HG03108 (cell line): ENCODE results near the gene VIL1.

ENCODE experiments used
- ATAC-seq: cut with Tn5 transposase; IDR thresholded peaks from one replicate; pipeline ENCODE4 v1.9.1; 2021; ENCODE audit warnings: moderate library complexity; ENCODE audit not compliant: unreplicated experiment

The VIL1 gene

DNA sequence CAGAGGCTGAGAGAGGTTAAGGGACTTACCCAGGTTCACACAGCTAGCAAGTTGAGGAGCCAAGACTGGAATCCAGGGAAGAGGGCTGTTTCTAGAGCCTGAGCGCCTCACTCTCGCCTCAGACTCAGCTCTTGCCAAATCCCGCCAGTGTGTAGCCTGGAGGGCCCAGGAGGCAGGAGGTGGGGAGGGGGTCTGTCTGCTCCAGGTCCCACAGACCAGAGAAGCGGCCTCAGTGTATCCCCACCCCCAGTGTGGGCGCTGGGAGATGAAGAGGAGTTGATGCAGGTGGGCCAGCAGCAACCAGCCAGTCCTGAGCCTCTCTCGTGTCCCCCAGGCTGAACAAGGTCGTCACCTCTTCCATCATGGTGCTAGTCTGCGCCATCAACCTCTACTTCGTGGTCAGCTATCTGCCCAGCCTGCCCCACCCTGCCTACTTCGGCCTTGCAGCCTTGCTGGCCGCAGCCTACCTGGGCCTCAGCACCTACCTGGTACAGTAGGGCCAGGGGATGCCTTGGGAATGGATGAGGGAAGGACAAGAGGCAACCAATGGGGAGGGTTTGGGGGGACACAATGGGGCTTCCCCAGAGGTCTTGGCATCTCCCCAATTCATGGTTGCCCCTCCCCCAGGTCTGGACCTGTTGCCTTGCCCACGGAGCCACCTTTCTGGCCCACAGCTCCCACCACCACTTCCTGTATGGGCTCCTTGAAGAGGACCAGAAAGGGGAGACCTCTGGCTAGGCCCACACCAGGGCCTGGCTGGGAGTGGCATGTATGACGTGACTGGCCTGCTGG, 24.4 kb upstream of the VIL1 start:
- ATAC-seq: no peak

DNA sequence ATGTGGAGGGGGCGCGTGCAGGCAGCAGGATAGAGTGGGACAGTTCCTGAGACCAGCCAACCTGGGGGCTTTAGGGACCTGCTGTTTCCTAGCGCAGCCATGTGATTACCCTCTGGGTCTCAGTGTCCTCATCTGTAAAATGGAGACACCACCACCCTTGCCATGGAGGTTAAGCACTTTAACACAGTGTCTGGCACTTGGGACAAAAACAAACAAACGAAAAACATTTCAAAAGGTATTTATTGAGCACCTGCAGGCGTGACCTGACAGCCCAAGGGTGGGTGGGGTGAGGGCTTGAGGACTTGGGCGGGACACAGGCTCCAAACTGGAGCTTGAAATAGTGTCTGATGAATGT, 23.9 kb upstream of the VIL1 start:
- ATAC-seq: no peak

DNA sequence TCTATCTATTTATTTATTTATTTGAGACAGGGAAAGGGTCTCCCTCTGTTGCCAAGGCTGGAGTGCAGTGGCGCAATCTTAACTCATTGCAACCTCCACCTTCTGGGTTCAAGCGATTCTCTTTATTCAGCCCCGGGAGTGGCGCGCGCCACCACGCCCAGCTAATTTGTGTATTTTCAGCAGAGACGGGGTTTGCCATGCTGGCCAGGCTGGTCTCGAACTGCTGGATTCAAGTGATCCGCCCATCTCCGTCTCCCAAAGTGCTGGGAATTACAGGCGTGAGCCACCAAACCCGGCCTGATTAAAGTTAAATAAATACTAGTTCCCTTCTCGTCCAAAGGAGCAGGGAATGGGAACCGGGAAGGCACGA, 23.5 kb upstream of the VIL1 start:
- no peak for ATAC-seq

DNA sequence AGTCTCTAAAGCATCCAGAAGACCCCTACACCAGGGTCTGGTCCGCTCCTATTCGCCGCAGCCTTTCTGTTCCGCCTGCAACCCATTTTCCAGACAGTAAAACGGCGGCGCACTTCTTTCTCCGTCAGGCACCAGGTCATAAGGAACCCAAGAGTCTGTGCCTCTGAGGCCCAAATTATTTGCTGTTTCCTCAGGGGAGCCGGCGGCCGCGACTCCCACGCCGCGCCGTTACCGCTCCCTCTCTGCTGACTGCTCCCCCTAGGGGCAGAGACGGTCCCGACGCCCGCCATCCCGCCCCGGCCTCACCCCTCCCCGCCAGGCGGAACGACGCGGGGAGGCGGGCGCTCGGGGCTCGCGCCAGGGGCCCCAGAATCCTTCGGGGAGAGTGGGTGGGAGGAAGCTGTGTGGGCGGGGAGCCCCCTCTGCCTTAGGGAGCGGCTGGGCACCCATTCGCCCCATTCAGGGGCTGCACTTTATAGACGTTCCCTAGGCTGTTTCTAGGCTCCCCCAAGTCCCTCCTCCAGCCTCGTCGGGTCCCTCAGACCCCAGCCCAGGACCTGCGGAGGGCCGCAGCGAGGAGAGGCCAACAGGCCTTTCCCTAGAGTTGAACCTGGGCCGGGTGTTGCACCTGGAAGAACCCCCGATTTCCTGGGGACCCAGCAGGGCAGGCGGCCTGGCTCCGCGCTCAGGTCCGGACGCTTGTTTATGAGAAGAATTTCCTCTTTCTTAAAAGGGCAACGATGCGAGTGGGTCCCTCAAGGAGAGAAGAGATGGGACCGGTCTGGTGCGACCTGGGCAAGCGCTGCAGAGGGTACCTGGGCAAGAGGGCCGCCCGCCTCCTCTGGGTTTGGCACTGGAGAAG, 22.9 kb upstream of the VIL1 start:
- peak; percentile 41 for ATAC-seq

DNA sequence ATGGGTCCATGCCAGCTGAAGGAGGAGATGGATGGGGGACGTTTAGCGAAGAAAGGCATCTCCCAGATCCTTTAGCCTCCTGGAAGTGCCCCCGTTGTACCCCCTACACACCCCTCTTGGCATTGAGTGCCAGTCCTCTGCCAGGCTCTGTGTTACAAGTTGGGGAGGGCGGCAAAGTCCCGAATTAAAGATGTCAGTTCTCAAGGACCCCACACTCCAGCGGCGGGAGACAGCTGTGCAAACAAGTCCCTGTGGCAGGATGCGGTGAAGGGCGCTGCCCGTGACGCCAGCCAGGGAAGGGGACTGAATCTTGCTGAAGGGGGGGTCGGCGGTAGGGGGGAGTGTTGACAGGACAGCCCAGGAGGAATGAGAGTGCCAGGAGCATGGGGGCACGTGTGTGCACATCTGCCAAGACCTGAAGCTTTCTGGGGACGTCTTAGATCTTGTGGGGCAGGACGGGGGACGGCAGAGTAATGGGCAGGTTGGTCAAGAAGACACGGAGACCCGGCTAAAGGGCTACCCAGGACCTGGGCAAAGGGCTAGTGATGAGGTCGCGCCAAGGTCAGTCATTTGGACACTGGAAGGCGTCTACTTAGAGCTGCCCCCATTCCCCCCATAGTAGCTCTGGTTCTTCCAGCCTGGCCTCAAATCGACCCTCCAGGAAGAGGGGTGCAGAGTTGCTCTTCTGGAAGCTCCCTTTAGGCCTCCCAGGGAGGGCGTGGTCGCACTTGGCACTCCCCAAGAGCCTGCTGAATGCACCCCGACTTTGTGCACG, 22.0 kb upstream of the VIL1 start:
- no peak for ATAC-seq

DNA sequence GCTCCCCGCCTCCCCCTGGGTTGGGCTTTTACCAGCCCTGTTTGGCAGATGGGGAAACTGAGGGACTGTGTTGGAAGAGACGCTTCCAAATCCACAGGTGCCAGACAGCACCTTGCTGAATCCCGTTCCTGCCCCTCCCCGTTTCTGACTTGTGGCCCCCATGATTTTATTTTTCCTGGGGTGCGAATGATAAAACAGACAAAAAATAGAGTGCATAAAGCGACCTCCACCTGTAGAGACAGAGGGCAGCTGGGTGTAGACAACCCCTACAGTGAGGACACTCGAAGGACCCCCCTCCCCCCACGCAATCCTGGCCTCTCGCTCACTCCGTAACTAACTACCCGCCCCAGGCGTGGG, 21.5 kb upstream of the VIL1 start:
- ATAC-seq: no peak

DNA sequence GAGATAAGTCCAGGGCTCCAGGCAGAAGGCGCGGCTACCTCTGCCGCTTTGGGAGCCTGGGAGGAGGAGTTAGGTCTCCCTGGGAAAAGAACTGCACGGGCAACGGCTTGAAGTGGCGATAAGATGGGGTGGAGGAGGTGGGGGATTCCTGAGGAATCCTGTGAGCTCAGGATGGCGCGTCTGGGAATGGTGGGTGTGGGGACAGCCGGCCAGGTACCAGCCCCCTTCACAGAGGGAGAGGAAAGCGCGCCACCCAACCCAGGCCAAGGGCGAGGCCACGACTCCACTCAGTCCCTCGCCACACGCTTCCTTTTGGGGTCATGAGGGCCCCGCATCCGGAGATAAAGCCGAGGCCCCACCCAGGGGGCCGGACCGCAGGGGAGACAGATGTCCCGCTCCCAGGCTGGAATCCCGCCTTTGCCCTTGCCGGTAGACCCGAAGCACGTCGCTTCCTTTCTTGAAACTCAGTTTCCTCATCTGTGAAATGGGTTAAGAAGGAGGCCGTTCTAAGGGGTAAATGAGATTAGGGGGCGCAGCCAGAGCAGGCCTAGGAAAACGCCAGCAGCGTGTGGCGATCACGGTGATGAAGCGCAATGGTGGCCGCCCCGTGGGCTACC, 21.0 kb upstream of the VIL1 start:
- ATAC-seq: peak; percentile 22

DNA sequence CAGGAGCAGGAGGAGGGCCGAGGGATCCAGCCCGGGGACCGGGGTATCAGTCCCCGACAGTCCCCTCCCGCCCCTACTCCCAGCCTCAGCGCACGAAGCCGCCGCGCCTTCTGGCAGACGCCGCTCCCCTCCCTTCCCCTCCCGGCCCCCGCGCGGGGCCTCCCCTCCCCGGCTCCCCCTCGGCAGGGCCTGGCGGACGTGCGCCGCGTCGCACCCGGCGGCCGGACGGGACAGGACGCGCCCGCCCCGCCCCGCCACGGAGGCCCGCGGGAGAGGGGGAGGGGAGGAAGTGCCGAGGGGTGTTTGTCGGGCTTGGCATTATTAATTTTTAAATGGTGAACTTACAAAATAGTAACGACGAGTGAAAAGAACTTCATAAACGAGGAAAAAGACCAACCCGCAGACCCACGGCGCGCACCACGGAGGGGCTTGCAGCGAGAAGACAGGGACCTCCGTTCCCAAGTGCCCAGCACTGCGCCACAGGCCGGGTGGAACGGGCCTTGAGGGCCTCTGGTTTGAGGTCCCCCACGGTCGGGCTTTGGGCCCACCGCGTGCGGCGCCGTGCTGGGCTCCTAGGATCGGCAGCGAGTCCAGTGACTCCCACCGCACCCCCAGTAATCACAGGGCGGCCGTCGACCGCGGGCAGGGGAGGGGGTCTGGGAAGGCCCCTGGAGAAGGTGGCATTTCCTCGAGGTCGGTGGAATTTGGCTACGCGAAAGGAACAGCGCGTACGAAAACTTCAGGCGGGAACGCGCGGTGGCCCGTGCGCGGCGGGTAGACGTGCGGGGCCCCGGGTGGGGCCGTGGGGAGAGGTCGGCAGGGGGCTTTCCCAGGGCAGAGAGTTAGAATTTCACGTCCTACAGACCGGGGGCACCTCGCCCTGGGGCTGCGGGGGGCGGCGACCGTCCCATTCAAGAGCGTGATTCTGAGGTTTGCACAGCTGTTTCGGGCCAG, 20.2 kb upstream of the VIL1 start:
- ATAC-seq: peak; percentile 24

DNA sequence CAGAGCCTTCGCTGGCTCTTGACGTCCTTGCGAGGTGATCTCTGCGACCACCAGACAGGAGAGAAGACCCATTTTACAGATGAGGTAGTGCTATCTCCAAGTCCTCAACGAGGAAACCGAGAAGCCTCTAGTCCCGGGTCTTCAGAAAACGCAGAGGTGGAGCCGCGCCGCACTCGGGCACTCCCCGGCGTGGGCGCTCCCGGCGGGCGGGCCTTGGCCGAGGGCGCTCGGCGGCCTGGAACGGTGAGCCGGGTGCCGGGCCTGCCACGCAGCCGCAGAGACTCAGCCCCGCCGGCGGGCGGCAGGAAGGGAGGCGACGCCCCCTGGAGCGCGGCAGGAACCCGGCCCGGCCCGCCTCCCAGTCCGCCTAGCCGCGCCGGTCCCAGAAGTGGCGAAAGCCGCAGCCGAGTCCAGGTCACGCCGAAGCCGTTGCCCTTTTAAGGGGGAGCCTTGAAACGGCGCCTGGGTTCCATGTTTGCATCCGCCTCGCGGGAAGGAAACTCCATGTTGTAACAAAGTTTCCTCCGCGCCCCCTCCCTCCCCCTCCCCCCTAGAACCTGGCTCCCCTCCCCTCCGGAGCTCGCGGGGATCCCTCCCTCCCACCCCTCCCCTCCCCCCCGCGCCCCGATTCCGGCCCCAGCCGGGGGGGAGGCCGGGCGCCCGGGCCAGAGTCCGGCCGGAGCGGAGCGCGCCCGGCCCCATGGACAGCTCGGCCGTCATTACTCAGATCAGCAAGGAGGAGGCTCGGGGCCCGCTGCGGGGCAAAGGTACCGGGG, 19.3 kb upstream of the VIL1 start, which contains the start of gene CTDSP1:
CTDSP1 (plus strand) TSS at position 478 of the 776 bp plus-strand sequence; CDS start at position 701, 223 bp downstream.
- ATAC-seq: peak; percentile 30

DNA sequence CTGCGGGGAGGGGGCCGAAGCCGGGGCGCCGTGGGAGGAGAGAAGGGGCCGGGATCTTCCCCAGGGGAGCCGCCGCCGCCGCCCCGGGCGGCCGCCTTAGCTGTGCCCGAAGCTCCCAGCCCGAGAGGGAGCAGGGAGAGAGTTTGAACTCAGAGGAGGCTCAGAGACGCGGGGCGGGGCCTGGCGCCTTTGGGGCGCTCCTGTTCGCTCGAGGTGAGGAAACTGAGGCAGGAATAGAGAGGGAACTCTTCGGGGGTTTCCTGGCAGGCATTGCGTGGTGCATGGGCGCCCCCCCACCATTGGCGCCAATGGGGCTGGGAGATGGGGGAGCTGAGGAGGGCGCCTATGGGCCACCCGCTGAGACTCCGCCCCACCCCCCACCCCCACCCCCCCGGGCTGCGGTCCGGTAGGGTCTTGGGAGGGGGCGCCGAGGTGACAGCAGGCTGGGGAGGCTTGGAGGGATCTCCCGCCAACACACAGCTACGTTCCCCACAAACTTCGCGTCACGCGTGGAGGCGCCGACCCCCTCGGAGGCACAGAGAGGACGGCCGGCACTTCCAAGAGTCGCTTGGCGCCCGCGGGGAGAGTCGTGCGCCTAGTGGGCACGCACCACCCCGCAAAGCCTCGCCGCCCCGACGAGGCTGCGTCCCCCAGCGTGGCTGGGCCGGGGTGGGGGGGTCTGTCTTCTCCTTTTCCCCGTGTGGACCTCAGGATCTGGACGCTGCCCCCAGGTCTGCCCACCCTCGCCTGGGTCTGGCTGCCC, 18.6 kb upstream of the VIL1 start:
- ATAC-seq: no peak

DNA sequence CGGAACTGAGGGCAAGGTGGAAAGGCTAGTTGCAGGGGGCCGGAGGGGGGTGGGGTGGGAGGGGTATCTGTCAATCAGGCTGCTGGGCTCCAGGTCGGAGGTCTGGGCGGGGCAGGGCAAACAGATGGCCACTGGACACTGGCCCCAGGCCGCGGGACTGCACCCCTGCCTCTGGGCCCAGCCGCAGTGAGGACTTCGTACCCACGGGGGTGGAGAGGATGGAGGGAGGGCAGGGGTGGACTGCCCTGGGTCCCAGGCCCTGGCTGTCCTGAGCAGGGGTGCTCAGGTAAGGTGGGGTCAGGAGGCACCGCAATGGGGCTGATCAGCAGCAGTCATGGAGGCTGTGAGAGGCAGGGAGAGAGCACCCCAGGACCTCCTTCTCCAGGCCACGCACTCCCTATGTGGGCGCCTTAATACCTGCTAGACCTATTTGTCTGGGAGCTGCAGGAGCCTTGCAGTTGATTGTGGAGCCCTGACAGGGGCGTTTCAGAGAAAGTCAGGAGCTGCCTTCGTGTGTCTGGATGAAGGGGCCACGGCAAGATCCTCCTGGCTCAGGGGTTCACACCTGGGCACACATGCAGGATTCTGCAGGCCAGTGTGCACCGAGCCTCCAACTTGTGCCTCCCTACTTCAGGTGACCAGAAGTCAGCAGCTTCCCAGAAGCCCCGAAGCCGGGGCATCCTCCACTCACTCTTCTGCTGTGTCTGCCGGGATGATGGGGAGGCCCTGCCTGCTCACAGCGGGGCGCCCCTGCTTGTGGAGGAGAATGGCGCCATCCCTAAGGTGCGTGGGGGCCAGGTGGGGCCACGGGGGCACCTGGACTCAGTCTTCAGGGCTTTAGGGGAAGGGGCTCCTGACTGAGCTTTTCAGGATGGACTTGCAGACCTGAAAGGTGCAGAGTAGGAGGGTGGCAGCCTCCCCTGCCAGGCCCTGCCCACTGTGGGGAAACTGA, 17.7 kb upstream of the VIL1 start:
- ATAC-seq: no peak

DNA sequence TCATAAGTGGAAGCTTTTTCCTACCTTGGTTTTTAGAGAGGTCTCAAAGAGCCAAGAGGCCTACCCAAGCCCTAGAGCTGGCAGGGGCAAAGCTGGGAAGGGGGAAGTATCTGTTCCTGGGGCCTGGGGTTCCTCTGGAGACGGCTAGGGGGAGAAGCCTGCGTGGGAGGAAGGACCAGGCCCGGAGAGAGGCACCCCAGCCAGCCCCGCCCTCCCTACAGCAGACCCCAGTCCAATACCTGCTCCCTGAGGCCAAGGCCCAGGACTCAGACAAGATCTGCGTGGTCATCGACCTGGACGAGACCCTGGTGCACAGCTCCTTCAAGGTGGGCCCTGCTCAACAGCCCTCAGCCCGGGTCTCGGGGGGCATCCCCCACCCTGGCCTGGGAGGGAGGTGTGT, 17.0 kb upstream of the VIL1 start:
- ATAC-seq: no peak

DNA sequence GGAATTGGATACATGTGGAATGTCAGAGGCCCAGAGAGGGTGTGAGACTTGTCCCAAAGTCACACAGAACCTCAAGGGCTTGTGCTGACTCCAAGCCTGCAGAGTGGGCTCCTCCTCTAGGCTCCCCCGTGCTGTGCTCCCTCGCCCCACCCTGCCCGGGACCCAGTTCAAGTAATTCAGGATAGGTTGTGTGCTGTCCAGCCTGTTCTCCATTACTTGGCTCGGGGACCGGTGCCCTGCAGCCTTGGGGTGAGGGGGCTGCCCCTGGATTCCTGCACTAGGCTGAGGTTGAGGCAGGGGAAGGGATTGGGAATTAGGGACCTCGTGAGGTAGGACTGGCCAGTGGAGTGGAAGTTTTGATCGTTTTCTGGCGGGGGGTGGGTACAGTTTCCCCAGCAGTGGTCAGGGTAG, 16.4 kb upstream of the VIL1 start:
- ATAC-seq: no peak

DNA sequence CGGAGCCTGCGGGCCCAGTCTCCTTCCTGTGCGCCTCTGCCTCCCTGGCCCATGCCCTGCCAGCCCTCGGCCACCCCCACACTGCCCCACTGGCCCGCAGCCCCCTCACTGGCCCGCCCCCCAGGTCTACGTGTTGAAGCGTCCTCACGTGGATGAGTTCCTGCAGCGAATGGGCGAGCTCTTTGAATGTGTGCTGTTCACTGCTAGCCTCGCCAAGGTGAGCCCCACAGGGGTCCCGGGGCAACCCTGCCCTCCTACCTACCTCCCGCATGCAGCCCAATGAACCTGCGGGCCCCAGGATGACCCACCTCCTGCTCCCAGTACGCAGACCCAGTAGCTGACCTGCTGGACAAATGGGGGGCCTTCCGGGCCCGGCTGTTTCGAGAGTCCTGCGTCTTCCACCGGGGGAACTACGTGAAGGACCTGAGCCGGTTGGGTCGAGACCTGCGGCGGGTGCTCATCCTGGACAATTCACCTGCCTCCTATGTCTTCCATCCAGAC, 16.0 kb upstream of the VIL1 start:
- ATAC-seq: no peak

DNA sequence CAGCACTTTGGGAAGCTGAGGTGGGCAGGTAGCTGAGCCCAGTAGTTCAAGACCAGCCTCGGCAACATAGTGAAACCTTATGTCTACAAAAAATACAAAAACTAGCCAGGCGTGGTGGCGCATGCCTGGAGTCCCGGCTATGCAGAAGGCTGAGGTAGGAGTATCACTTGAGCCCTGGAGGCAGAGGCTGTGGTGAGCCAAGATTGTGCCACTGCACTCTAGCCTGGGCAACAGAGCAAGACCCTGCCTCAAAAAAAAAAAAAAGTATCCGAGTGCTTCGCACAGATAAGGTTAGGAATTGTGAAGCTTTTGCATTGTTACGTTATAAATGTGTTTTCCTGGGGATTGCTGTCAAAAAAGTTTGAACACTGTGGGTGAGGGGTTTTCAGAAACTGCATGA, 15.1 kb upstream of the VIL1 start:
- no peak for ATAC-seq

DNA sequence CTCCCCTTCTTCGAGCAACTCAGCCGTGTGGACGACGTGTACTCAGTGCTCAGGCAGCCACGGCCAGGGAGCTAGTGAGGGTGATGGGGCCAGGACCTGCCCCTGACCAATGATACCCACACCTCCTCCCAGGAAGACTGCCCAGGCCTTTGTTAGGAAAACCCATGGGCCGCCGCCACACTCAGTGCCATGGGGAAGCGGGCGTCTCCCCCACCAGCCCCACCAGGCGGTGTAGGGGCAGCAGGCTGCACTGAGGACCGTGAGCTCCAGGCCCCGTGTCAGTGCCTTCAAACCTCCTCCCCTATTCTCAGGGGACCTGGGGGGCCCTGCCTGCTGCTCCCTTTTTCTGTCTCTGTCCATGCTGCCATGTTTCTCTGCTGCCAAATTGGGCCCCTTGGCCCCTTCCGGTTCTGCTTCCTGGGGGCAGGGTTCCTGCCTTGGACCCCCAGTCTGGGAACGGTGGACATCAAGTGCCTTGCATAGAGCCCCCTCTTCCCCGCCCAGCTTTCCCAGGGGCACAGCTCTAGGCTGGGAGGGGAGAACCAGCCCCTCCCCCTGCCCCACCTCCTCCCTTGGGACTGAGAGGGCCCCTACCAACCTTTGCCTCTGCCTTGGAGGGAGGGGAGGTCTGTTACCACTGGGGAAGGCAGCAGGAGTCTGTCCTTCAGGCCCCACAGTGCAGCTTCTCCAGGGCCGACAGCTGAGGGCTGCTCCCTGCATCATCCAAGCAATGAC, 14.4 kb upstream of the VIL1 start:
- ATAC-seq: no peak
